HG02840 (cell line): Measurements from ENCODE around the gene LRMDA.

Experiments
- ATAC-seq: cut with Tn5 transposase; IDR thresholded peaks from one replicate; pipeline ENCODE4 v1.9.1; 2021; ENCODE audit warnings: mild to moderate bottlenecking, moderate library complexity, moderate number of reproducible peaks; ENCODE audit not compliant: unreplicated experiment, low FRiP score

The LRMDA gene

DNA sequence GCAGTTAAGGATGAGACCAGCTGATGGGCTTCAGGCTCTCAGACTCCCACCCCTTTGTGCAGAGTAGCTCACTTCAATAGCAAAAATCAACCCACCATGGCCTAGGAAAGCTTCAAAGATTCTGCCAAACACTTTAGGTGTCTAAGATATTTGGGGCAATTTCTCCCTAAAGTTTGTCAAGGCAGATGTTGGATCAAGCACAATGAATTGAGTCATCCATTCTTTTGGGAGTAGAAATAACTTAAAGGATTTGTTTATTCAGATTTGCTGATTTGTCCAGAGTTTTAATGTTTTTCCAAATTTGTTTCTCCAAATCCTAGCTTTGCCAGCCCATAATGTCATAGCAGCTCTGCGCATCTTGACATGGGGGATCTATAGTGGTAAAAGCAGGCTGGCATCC lies 855.1 kb downstream of the LRMDA start:
- no peak for ATAC-seq

DNA sequence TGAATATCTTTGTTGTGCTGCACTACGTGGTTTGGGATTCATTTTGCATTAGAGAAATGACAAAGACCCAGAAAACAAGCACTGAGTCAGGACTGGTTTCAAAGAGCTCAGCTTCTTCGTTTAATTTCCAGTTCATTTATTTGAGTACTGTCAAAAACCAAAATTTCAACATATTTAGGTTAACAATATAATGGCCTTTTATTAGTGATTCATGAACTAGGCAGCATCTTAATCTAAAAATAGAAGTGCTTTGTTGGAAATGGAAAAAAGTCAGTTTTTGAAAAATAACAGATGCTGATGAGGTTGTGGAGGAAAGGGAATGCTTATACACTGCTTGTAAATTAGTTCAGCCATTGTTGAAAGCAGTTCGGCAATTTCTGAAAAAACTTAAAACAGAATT lies 856.4 kb downstream of the LRMDA start:
- no peak for ATAC-seq

DNA sequence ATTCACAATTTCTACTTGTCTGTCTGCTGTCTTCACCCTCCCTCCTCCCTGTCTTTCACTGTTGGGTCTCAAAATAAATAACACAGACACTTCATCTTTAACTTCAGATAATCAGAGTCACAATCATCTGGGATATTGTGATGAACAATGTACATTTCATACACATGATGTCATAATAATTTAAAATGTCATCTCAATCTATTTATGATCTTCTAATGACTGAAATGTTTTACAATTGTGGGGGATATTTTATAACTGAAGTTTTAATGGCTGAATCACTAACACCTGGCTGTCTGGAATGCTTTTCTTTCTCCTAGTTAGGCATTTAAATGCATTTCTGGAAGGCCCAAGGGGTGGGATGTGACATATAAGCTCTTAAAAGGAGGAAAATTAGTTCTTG lies 859.8 kb downstream of the LRMDA start:
- no peak for ATAC-seq

DNA sequence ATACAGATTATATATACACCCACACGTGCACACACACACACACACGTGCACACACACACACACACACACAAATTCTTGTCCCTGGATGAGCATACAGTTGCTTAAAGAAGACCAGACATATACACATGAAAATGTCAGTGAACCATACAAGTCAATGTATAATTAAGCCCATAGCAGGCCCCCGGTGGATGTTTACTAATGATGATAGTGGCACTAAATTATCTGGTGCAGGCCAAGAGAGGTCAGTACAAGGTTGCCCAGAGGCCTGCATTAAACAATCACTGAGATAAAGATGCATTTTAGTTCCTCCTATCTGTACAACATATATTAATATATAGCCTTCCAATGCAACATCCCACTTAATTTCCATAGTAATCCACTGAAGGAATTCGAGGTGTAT lies 860.5 kb downstream of the LRMDA start:
- ATAC-seq, result no peak

DNA sequence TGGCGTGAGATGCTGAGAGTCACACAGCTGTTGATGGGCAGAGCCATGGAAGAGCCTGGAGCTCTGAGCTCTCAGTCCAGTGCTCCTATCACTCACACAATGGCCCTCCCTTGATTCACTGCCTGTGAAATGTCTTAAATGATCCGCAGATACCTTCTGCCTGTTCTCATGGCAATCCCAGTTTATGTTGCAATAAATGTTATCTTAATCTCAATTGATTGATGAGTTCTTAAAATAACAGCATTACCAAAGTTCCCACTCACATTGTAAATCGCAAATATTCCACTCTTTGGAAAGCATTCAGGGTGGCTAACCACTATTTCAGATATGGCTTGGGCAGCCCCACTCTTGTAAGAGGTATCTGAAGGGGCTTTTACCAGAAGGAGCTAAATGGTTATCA lies 865.5 kb downstream of the LRMDA start:
- ATAC-seq, result no peak

DNA sequence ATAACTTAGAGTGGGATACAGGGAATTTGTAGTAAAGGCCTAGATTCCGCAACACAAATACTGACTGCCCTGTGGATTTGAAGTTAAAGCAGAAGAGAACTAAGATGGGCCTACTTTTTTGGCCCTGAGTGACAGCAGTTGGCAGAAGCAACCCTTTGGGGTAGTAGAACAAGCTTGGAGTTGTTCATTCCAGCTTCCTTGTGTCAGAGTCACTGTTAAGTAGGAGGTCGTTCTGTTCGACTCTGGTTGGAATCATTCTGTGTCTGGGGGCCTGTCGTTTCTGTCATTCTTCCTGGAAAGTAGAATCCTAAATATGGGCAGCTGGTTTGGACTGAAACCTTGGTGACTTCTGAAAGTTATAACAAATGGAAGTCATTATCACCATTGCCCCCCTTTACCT lies 865.9 kb downstream of the LRMDA start:
- no peak for ATAC-seq

DNA sequence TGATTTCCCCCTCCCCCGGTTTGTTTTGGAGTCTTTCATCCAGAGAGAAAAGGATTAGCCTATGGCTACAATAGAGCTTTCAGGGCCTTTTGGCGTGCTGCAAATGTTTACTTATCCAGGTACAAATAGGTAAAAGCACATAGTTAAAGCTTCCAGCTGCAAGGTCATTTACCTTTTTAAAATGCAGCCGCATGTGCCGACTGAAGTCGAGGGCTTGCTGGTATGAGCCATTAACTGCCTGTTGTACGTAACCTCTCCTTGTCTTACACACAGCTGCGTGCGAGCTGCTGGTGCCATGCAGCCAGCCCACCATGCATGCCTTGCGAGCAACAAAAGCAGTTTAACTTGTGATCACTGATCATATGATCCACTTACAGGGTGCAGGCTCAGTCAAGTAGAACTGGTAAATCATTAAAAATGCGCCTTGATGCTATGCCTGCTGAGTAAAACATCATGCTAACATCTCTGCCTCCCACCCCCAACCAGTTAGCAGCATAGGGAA lies 866.4 kb downstream of the LRMDA start:
- no peak for ATAC-seq

DNA sequence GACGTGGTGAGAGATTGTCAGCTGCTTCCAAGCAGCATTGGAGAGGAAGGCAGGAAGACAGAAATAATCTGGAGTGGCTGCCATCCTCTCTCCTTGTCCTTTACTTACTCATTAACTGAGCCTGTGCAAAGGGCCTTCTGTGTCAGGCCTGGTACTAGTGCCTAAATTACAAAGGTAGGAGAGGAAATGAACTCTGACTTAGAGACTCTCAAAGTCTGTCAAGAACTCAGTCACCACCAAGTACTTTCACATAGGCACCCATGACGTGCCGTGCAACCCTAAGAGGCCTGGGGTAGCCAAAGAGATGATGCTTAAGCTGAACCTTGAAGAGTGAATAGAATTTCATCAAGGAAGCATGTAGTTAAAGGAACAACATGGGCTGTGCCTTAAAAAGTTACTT lies 866.9 kb downstream of the LRMDA start:
- no peak for ATAC-seq

DNA sequence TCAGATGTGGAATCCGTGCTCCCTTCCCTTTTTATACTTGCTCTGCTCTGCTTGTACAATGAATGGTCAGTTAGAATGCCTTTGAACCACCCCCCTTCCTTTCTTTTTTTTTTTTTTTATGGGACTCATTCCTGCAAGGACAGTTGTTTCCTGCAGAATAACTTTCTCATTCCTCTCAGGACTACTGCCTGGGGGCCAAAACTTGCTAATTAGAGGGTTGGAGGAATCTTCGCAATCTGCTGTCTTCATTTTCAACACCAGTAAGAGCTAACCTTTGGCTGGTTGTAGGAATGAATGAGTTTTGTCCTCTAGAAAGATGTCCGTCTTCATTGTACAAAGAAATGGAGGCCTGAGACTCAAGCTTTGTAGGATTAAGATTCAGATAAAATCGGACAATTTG lies 868.1 kb downstream of the LRMDA start:
- no peak for ATAC-seq

DNA sequence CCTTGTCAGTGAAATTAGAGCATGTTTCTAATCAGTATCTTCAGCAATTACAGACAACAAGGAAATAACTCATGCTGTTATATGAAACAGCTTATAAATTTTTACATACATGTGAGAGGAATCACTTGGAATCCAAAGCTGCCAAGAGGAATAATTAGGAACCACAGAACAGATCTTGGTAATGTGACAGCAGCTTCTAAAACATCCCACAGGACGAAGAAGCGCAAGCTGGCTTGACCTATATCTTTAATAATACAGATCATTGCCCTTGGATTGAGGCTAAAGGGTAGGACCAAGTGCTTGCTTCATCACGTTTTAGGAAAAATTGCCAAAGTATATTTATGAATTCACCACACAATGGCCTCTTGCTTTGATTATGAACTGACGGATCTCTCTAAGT lies 869.8 kb downstream of the LRMDA start:
- no peak for ATAC-seq

DNA sequence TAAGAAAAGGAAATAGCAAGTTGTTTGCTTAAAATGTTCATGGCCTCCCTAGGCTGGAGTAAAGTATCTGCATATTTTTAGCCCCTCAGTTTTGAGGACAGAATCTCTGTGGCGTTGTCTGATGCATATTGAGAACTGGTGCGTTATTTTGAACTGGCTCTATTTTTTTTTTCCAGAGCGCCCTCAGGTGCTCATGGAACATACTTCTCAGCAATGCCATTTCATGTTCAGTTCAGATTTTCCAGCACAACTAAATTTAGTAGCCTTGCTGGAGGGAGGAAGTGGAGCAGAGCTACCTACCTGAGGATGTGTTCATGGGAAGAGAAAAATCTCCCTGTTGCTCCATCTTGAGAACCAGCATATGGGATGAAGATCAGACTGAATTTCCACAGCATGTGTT lies 870.5 kb downstream of the LRMDA start:
- no peak for ATAC-seq

DNA sequence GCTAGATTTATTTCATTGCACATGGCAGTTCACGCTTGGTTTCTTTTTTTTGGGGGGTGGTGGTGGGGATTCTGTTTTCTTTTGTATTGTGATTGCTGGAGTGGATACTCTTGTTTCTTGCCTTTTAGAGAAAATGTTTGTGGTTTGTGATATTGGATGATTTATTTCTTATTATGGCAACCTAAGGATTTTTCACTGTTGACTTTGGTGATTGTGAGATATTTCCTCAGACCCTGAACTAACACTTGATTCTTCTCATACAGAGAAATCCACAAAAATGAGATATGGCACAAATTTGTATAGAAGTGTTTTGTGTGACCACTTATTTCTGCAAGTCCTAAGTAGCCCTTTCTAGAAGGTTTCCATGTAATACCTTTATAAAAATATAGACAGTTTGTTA lies 871.1 kb downstream of the LRMDA start:
- no peak for ATAC-seq

DNA sequence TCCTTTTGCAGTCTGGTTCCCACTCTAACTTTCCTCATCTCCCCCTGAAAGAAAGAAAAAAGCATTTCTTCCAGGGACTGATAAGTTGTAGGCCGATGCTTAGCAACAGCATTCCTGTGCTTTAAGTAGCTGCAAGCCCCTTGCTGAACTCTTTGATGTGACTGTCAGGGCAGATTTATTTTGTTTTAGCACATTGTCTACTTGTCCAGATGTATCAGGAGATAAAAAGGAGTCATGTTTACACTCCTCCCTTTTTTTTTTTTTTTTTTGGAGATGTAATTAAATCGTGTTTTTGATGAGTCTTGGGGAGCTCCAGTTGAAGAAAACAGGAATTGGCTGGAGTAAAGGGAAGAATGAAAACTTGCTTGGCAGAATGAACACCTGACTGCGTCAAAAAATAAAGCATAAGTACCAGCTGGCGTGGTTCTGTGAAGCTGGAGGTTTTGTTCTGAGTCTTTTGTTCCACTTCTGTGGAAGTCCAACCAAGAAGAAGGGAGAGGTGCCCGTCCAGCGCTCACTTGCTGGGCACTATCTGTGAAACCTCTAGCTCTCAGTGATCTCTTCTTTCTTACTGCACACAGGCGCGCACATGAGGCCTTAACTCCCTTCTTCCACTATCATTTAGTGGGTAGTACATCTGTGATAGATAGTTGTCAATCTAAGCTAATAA lies 871.7 kb downstream of the LRMDA start:
- ATAC-seq, result no peak

DNA sequence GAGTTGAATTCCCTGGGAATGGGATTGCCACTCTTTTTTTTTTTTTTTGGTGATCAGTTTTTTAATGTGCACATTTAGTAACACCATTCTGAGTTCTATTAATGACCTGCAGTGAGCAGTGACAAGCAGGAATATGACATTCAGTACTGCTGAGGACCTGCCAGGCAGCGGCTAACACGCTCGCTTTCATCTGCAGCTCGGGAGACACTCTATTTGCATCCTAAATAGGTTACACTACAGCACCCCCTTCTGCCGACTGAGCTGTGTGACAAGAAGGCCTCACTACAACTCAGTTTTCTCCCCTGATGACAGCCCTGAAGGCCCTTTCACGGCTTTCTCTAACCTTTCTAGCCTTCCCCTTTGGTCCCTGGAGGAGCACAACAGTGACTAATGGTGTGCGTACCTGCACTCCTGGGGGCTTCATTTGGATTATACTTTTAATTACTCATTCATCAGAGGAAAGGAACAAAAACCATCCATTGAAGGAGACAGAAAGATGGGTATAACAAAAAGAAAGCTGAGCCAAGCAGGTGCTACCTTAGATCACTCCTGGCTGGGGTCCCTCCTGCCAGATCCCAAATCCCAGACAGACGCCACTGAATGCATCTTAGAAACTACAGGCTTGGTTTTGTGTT lies 872.4 kb downstream of the LRMDA start:
- no peak for ATAC-seq

DNA sequence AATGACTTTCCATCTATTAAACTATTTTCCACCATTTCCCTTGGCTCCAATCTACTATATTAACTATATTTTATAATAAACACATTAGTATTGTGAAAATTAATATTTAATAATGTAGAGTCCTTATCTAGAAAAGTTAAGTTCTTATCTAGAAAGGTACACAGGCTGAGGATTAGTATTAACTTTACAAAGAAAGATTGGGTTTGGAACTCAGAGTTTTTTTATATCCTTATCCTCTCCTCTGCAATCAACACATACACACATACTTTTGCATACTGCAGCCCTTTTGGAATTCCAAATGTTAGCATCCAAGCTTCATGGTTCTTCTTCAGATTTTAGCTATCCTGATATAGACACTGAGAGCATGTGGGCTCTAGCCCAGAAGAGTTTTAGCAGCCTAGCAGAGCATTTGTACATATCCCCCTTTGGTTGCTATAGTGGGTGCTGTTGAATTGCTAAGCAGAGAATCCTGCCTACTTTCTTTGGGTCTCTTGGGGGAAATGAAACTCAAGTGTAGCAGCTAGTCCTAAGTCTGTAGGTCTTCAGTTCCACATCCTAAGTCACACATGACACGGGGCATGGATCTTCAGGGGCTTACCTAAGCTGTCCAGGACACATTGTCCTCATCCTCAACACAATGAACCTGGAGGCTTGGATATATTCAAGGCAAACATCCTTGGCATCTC lies 874.6 kb downstream of the LRMDA start:
- ATAC-seq, result no peak

DNA sequence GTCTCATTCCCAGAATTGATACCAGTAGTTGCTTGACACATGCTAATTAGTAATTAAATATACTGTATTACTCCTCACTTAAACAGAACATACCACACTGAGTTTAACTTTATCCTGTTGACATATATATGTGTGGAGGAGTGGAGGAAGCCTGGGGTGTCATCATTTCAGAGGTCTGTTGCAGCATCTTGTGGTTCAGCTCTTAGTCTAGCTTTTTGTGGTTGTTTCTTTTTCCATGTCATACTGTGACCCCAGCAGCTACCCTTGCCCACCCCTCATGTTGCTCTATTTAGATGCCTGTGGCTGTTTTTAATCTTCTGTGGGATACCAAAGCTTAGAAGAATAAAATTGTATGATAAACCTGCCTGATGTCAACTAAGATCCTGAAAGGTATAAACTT lies 875.4 kb downstream of the LRMDA start:
- no peak for ATAC-seq

DNA sequence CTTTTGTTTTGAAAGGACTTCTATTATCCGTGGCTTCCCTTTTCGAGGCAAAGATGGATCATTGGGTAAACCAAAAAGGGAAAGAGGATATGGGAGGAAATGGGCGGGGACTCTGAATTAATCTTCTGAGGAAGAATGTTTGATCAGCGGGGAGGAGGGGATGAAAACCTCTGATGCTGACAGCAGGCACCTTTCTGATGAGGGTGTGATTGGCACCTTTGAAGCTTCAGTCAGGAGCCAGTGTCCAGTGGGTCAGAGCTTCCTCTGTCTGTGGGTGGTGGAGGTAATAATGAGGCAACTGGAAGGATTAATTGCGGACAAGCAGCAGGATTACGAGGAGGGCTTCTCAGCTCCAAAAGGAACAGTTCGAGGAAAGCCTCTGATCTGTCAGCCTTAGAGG lies 877.6 kb downstream of the LRMDA start:
- ATAC-seq, result no peak

DNA sequence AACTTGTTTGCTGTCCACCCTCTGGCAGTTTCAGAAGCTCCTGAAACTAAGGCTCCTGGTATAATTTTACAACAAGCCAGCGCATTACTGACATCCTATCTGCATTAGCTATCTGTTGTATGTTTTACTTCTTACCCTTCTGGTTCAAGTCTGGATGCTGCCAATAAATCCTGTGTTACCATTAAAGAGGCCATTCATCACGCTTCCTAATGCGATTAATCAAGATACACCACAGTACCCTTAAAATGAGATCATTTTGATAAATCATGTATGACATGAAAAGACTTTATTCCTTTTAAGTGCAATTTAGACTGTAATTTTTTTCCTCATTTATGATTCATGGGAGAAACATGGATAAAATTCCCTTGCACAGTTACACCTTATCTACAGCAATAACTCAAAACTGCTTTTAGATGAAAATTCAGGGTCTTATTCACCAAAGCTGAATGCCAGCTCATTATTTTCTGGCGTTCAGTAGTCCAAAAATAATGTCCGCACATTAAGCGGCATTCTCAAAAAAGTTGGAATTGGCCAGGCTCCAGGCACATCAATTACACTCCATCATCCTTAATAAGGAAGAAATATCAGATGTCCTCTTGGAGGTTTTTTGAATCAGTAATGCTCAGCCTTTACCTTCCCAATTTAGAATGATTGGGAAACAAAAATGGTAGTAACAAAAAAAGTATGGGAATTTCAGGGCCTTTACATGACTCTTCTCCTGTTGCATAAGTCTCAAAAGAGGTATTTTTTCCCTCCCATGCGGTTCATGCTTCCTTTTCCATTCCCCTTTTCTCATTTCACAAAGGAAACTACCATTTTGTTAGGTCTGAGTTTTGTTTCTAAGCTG lies 878.5 kb downstream of the LRMDA start:
- no peak for ATAC-seq

DNA sequence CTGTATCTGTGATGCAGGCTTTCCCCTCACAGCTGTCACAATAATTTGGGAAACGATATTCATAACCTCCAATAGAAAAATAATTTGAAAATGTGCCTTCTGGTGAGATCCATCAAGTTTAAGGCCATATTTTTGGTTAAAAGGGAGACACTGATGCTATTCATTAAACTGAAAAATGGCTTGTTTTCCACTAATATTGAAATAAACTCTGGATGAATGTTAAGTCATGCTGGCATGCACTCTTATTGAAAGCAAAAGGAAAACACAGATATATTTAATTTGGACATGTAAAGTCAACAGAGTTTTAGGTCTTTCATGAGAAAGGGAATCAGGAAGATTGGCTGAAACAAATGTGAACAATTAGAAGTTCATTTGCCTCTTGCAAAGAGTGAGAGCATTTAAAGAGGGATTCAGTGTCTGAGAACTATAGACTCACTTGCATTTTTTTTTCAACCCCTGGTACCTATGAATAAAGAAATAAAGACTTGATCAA lies 879.2 kb downstream of the LRMDA start:
- ATAC-seq, result no peak

DNA sequence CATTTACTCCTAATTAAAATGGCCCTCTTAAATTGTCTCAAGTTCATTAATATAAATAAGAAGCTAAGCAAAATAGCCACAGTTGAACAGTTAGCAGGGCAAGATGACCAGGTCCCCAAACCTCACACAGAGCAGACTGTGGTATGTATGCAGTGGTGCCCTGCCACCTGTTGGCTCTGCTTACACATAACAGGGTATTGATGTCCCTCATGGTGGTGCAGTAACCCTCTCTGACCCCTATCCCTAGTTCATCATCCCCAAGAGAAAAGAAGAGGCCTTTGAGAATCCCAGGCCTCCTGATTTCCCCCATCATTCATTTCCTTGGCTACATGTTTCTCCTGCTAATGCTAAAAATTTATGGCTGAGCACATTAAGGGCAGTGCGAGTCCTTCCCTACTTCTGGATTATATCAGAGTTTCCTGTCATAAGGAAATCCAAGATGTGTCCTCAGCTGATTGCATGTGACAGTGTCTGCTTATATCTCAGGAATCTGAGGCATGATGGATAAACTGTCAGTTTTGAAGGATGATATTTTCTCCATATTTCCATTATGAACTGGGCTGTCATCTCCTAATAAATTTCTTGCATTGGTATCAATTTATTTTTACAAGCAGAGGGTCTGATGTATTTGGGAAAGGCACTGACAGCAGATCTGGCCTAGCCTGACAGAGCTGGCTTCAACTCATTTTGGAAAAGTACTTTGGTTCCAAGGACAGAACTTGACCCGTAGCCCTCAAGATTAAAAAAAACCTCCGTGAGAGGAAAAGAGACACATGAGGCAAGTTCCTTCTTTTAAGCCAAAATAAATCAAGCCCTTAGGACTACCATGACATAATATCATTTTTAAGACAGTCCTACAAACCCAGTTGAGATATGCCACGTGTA lies 880.6 kb downstream of the LRMDA start:
- no peak for ATAC-seq
